CD8-positive, alpha-beta memory T cell (primary cell): ENCODE measurements around the gene REEP6. TPM values are rescaled to one million over a fixed set of nuclear protein-coding genes. Genes with fewer than 3 reads are reported as not detected.

Source experiments
- CTCF ChIA-PET: fragments of 350-600 bp; sonication (Branson Sonifier 250); formaldehyde crosslinking; loops from one replicate; lab custom pipeline; 2021; ENCODE audit warnings: antibody characterized with exemption; lab: Charles Lee
- POLR2A ChIA-PET: fragments of 350-600 bp; sonication (Branson Sonifier 250); formaldehyde crosslinking; loops from one replicate; lab custom pipeline; 2021; ENCODE audit warnings: antibody characterized with exemption; lab: Charles Lee
- DNase-seq, 5 donors: peaks; one replicate each; pipeline versions ENCODE4 v3.0.0 to v3.0.0-alpha.2; 2020 to 2022; ENCODE audit warnings: mixed read lengths in 1 of 5
- H3K27ac ChIP-seq: one replicate; pipeline ENCODE4 v1.7.0; 2013; ENCODE audit warnings: low read depth, mild to moderate bottlenecking, low read length, moderate library complexity
- H3K27me3 ChIP-seq: 2 replicates; pipeline ENCODE4 v1.7.0; 2013; ENCODE audit warnings: low read length, mild to moderate bottlenecking; ENCODE audit not compliant: insufficient read depth, poor library complexity, severe bottlenecking
- H3K36me3 ChIP-seq: 2 replicates; pipeline ENCODE4 v1.7.0; 2013; ENCODE audit warnings: mild to moderate bottlenecking, low read length, moderate library complexity; ENCODE audit not compliant: insufficient read depth
- H3K4me1 ChIP-seq: 2 replicates; pipeline ENCODE4 v1.7.0; 2013; ENCODE audit warnings: mild to moderate bottlenecking, low read length, moderate library complexity; ENCODE audit not compliant: insufficient read depth
- H3K4me3 ChIP-seq: 2 replicates; pipeline ENCODE4 v1.7.0; 2013; ENCODE audit warnings: mild to moderate bottlenecking, low read length
- H3K9me3 ChIP-seq: 2 replicates; pipeline ENCODE4 v1.7.0; 2013; ENCODE audit warnings: mild to moderate bottlenecking, low read length
- H3K27ac Mint-ChIP-seq, 8 donors: one replicate each; pipeline ENCODE4 v1.8.0; 2020 to 2021; ENCODE audit warnings: mixed read lengths in 8 of 8, mild to moderate bottlenecking in 6 of 8, inconsistent platforms in 3 of 8, moderate library complexity in 3 of 8
- H3K27me3 Mint-ChIP-seq, 2 donors: one replicate each; pipeline ENCODE4 v1.8.0; 2020 to 2021; ENCODE audit warnings: mixed read lengths in 2 of 2, mild to moderate bottlenecking in 1 of 2, moderate library complexity in 1 of 2
- H3K36me3 Mint-ChIP-seq, 3 donors: one replicate each; pipeline ENCODE4 v1.8.0; 2020 to 2021; ENCODE audit warnings: mixed read lengths in 3 of 3, inconsistent platforms in 1 of 3, mild to moderate bottlenecking in 1 of 3
- H3K4me1 Mint-ChIP-seq, 3 donors: one replicate each; pipeline ENCODE4 v1.8.0; 2020 to 2021; ENCODE audit warnings: mixed read lengths in 3 of 3, inconsistent platforms in 1 of 3, mild to moderate bottlenecking in 1 of 3
- H3K4me3 Mint-ChIP-seq, 7 donors: one replicate each; pipeline ENCODE4 v1.8.0; 2020 to 2021; ENCODE audit warnings: mixed read lengths in 7 of 7, mild to moderate bottlenecking in 6 of 7, moderate library complexity in 4 of 7, inconsistent platforms in 2 of 7
- H3K9me3 Mint-ChIP-seq, 5 donors: one replicate each; pipeline ENCODE4 v1.8.0; 2020 to 2022; ENCODE audit warnings: mixed read lengths in 5 of 5, mild to moderate bottlenecking in 3 of 5, moderate library complexity in 2 of 5, inconsistent platforms in 1 of 5
- polyA plus RNA-seq: library from polyadenylated mRNA; unstranded; fragments of 300-500 nt; fragmentation: Illumina TruSeq; gene quantifications from one replicate; pipeline ENCODE4 v1.2.3, GENCODE V29; 2021
- total RNA-seq, 2 experiments: library from RNA; stranded (reverse); gene quantifications; one replicate each; pipeline ENCODE4 v1.2.3, GENCODE V29; 2021

The REEP6 gene
- total and polyA plus RNA-seq, 3 experiments from 2014 or later, result 1.8 to 4.5 (median 2.0) TPM

DNA sequence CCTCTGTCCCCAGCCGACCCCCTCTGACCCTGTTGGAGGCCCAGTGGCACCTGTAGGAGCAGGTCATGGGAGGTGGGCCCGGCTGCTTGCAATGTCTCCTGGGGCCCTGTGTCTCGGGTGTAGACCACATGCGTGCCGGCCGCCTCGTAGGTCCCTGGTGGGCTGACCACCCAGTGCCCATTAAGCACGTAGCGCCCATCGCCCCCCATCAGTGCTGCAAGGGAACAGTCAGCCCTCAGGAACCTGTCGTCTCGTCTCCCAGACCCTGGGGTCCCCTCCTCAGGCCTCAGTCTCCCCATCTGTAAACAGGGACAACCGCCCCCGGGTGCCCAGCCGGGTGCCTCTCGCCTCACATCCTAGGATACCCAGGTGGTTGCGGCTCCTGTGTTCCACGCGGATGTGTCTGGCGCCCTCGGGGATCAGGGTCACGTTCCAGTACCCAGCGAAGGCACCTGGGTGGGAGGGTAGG, 16.2 kb downstream of the REEP6 start:
- CTCF ChIA-PET, result no interaction called here
- Mint-ChIP-seq H3K4me3 (peak overlapping the region in 4 of 7 donors; percentile 79 to 84 (median 83)), H3K36me3 (no peaks in the 10 kb centered on the region), H3K9me3 (no peaks in the 10 kb centered on the region), H3K4me1 (peaks cover 13 to 20% (median 18%) of the 10 kb centered on the region in 3 donors), H3K27ac (peak overlapping the region in 3 of 8 donors; percentile 57 to 90 (median 70)), H3K27me3 (peaks cover 16 to 41% of the 10 kb centered on the region in 2 donors)
- peak overlapping the region; percentile 54 for H3K4me3 ChIP-seq
- peak overlapping the region; percentile 80 for H3K27ac ChIP-seq
- peaks cover 18% of the 10 kb centered on the region for H3K4me1 ChIP-seq
- H3K9me3 ChIP-seq, result no peaks in the 10 kb centered on the region
- DNase-seq, result no peak
- H3K36me3 ChIP-seq, result no peaks in the 10 kb centered on the region
- peaks cover 9% of the 10 kb centered on the region for H3K27me3 ChIP-seq
- POLR2A ChIA-PET, result no interaction called here

GRCh38 chr19:1507763-1508506, 17.0 kb downstream of the REEP6 start:
- CTCF ChIA-PET, result no interaction called here
- Mint-ChIP-seq H3K9me3 (no peaks in the 10 kb centered on the region), H3K36me3 (no peaks in the 10 kb centered on the region), H3K4me3 (peak overlapping the region; percentile 79 to 86 (median 83)), H3K27me3 (peaks cover 15 to 37% of the 10 kb centered on the region in 2 donors), H3K27ac (peak overlapping the region; percentile 69 to 92 (median 82)), H3K4me1 (peaks cover 16 to 21% (median 18%) of the 10 kb centered on the region in 3 donors)
- Histone ChIP-seq H3K9me3 (no peaks in the 10 kb centered on the region), H3K27ac (peak overlapping the region; percentile 80), H3K27me3 (peaks cover 9% of the 10 kb centered on the region), H3K4me1 (peaks cover 24% of the 10 kb centered on the region), H3K36me3 (no peaks in the 10 kb centered on the region), H3K4me3 (peak overlapping the region; percentile 54)
- DNase-seq, result peak; percentile 84 to 93 (median 89)
- POLR2A ChIA-PET, result no interaction called here

GRCh38 chr19:1508507-1508856, 17.5 kb downstream of the REEP6 start:
- no peaks in the 10 kb centered on the region for H3K9me3 Mint-ChIP-seq
- H3K4me1 Mint-ChIP-seq, result peaks cover 16 to 21% (median 18%) of the 10 kb centered on the region in 3 donors
- peak overlapping the region in 3 of 8 donors; percentile 38 to 72 (median 64) for H3K27ac Mint-ChIP-seq
- no peaks in the 10 kb centered on the region for H3K36me3 ChIP-seq
- ChIA-PET POLR2A (no interaction called here), CTCF (no interaction called here)
- H3K36me3 Mint-ChIP-seq, result no peaks in the 10 kb centered on the region
- no peak overlapping the region for H3K4me3 ChIP-seq
- peaks cover 18% of the 10 kb centered on the region for H3K4me1 ChIP-seq
- no peaks in the 10 kb centered on the region for H3K9me3 ChIP-seq
- no peak overlapping the region for H3K27ac ChIP-seq
- H3K27me3 Mint-ChIP-seq, result peaks cover 15 to 34% of the 10 kb centered on the region in 2 donors
- no peak for DNase-seq
- peaks cover 6% of the 10 kb centered on the region for H3K27me3 ChIP-seq
- H3K4me3 Mint-ChIP-seq, result peak overlapping the region in 3 of 7 donors; percentile 28 to 39 (median 33)

DNA sequence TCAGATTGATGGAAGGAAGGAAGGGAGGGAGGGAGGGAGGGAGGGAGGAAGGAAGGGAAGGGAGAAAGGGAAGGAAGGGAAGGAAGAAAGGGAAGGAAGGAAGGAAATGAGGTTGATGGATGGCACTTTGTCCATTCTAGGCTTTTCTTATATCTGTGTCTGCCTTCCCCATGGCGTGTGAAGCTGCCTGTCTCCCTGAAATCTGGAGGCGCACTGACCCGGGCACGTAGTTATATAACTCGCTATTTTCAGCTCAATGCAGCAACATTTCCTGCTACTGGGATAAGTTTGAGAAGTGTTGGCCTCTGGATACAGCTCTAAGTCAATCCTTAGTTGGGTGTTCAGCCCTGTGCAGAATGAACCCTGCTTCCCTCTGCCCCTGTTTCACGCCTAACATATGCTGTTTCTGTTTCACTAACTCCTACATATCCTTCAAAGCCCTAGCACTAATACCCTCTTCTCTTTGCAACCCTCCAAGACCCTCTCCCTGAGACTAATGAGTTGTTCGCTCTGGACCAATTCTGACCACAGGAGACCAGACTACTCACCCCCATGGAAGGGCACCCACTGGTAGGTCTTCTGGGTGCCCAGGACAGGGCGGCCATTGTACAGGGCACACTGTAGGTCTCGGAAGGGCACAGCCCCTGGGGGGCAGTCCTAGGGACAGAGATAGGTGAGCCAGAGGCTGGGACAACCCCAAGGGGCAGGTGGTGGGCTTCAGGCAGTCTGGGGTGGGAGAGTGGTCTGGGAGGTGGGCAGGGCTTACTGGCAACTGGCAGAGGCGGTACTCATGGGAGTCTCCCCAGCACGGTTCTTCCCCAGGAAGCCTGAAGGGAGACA, 18.8 kb downstream of the REEP6 start:
- peaks cover 17 to 34% of the 10 kb centered on the region in 2 donors for H3K27me3 Mint-ChIP-seq
- ChIA-PET POLR2A (interaction anchor here (0.6 to 0.7 kb wide), 2 partner anchors 41 to 50 kb away, joined by 5 to 6 read pairs; no protein-coding TSS in a partner anchor), CTCF (interaction anchor here (1.0 kb wide), 1 partner anchor 316 kb away, joined by 4 read pairs; no protein-coding TSS in a partner anchor)
- H3K27me3 ChIP-seq, result no peaks in the 10 kb centered on the region
- peak overlapping the region in 1 of 7 donors; percentile 20 for H3K4me3 Mint-ChIP-seq
- no peak overlapping the region for H3K27ac ChIP-seq
- peak overlapping the region in 2 of 8 donors; percentile 48 to 84 for H3K27ac Mint-ChIP-seq
- no peaks in the 10 kb centered on the region for H3K9me3 ChIP-seq
- H3K4me1 ChIP-seq, result peaks cover 16% of the 10 kb centered on the region
- DNase-seq, result no peak
- H3K4me3 ChIP-seq, result no peak overlapping the region
- no peaks in the 10 kb centered on the region for H3K9me3 Mint-ChIP-seq
- H3K36me3 ChIP-seq, result no peaks in the 10 kb centered on the region
- H3K36me3 Mint-ChIP-seq, result no peaks in the 10 kb centered on the region
- H3K4me1 Mint-ChIP-seq, result peaks cover 16 to 21% (median 18%) of the 10 kb centered on the region in 3 donors

GRCh38 chr19:1510442-1510806, 19.4 kb downstream of the REEP6 start:
- Mint-ChIP-seq H3K27me3 (peaks cover 14 to 32% of the 10 kb centered on the region in 2 donors), H3K4me1 (peaks cover 16 to 21% (median 18%) of the 10 kb centered on the region in 3 donors), H3K36me3 (no peaks in the 10 kb centered on the region), H3K4me3 (no peak overlapping the region), H3K9me3 (no peaks in the 10 kb centered on the region), H3K27ac (no peak overlapping the region)
- Histone ChIP-seq H3K9me3 (no peaks in the 10 kb centered on the region), H3K27ac (no peak overlapping the region), H3K36me3 (no peaks in the 10 kb centered on the region), H3K27me3 (no peaks in the 10 kb centered on the region), H3K4me3 (no peak overlapping the region), H3K4me1 (peaks cover 16% of the 10 kb centered on the region)
- DNase-seq, result no peak
- ChIA-PET POLR2A (no interaction called here), CTCF (no interaction called here)

GRCh38 chr19:1510807-1511206, 19.8 kb downstream of the REEP6 start:
- no peak overlapping the region for H3K27ac ChIP-seq
- peaks cover 15 to 18% (median 16%) of the 10 kb centered on the region in 3 donors for H3K4me1 Mint-ChIP-seq
- POLR2A ChIA-PET, result no interaction called here
- no peaks in the 10 kb centered on the region for H3K9me3 ChIP-seq
- H3K36me3 Mint-ChIP-seq, result no peaks in the 10 kb centered on the region
- peak overlapping the region in 1 of 8 donors; percentile 70 for H3K27ac Mint-ChIP-seq
- no peaks in the 10 kb centered on the region for H3K36me3 ChIP-seq
- peaks cover 16% of the 10 kb centered on the region for H3K4me1 ChIP-seq
- DNase-seq, result no peak
- CTCF ChIA-PET, result no interaction called here
- H3K27me3 ChIP-seq, result no peaks in the 10 kb centered on the region
- H3K27me3 Mint-ChIP-seq, result peaks cover 10 to 29% of the 10 kb centered on the region in 2 donors
- peak overlapping the region in 2 of 7 donors; percentile 68 to 72 for H3K4me3 Mint-ChIP-seq
- no peak overlapping the region for H3K4me3 ChIP-seq
- no peaks in the 10 kb centered on the region for H3K9me3 Mint-ChIP-seq

DNA sequence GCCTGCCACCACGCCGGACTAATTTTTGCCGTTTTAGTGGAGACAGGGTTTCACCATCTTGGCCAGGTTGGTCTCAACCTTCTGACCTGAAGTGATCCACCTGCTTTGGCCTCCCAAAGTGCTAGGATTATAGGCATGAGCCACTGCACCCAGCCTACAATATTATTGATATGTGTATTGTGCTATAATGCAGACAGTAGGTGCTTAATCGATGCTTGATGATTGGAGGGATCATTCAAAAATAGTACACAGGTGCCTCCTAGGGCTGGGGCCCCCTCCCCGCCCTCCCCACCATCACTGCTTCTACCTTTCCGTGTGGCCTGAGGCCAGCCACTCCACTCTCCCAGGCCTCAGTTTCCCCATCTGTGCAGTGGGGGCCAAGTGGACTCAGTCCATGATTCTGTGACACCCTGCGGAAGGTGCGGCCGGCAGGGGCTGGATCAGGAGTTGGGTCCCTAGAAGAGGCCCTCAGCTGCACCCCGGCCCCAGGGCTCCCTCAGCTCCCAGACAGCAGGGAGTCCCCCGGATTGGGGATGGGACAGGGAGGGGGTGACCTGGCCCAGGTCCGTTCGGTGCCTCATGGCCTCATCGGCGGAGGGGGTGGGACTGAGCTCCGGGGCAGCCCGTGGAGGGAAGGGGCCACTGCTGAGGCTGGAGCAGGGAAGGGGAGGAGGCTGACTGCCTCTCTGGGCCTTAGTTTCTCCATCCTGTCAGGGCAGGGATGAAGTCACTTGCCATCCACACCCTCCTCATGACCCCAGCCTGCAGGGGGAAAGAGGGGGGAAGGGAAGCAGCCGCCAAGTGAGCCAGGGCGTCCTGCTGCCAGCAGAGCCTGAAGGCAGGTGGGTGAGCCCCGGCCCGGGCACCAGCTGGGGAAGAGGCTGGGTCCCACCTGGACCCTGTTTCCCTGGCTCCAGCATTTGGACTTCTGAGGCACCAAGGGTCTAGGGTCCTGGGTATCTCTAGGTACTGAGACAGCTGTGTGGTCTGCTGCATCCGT, 20.6 kb downstream of the REEP6 start:
- Mint-ChIP-seq H3K27ac (no peak overlapping the region), H3K27me3 (peaks cover 10 to 30% of the 10 kb centered on the region in 2 donors), H3K4me1 (peaks cover 12 to 16% (median 14%) of the 10 kb centered on the region in 3 donors), H3K4me3 (peak overlapping the region; percentile 44 to 75 (median 68)), H3K36me3 (no peaks in the 10 kb centered on the region), H3K9me3 (no peaks in the 10 kb centered on the region)
- ChIA-PET POLR2A (no interaction called here), CTCF (interaction anchor here (0.6 to 1.4 kb wide), 2 partner anchors 40 to 200 kb away, joined by 3 to 5 read pairs; no protein-coding TSS in a partner anchor)
- Histone ChIP-seq H3K36me3 (no peaks in the 10 kb centered on the region), H3K27me3 (no peaks in the 10 kb centered on the region), H3K4me3 (peak overlapping the region; percentile 47), H3K9me3 (no peaks in the 10 kb centered on the region), H3K4me1 (peaks cover 16% of the 10 kb centered on the region), H3K27ac (no peak overlapping the region)
- no peak for DNase-seq
